GM19395 (cell line): ENCODE measurements around the gene CLASP1.
A peak's percentile ranks its signal among the peaks of the same experiment; 100 is the strongest.

Source experiments
- ATAC-seq: cut with Tn5 transposase; IDR thresholded peaks from one replicate; pipeline ENCODE4 v1.9.1; 2021; ENCODE audit warnings: mild to moderate bottlenecking, moderate library complexity; ENCODE audit not compliant: unreplicated experiment

The CLASP1 gene

GRCh38 chr2:121513597-121514333 is 135.5 kb downstream of the CLASP1 start:
- ATAC-seq, result peak; percentile 57

GRCh38 chr2:121510857-121511256 is 138.4 kb downstream of the CLASP1 start:
- no peak for ATAC-seq

GRCh38 chr2:121506621-121507020 is 142.6 kb downstream of the CLASP1 start:
- no peak for ATAC-seq

- ATAC-seq, result no peak
Observed at GRCh38 chr2:121505986-121506586, 143.2 kb downstream of the CLASP1 start.

GRCh38 chr2:121505005-121505404 is 144.3 kb downstream of the CLASP1 start:
- no peak for ATAC-seq

- ATAC-seq, result no peak
Observed at GRCh38 chr2:121504316-121504715, 144.9 kb downstream of the CLASP1 start.

GRCh38 chr2:121502781-121503180 is 146.5 kb downstream of the CLASP1 start:
- no peak for ATAC-seq

- no peak for ATAC-seq
Observed at GRCh38 chr2:121502246-121502645, 147.0 kb downstream of the CLASP1 start.

- ATAC-seq, result no peak
Observed at GRCh38 chr2:121501554-121501953, 147.7 kb downstream of the CLASP1 start.

GRCh38 chr2:121501031-121501430 is 148.2 kb downstream of the CLASP1 start:
- ATAC-seq, result no peak

- no peak for ATAC-seq
Observed at GRCh38 chr2:121498731-121499130, 150.5 kb downstream of the CLASP1 start.

- ATAC-seq, result no peak
Observed at GRCh38 chr2:121492409-121492808, 156.9 kb downstream of the CLASP1 start.

GRCh38 chr2:121491518-121491917 is 157.7 kb downstream of the CLASP1 start:
- ATAC-seq, result no peak

- ATAC-seq, result no peak
Observed at GRCh38 chr2:121490584-121491133, 158.6 kb downstream of the CLASP1 start.

GRCh38 chr2:121489911-121490583 is 159.2 kb downstream of the CLASP1 start:
- ATAC-seq, result no peak

- ATAC-seq, result no peak
Observed at GRCh38 chr2:121489284-121489683, 160.0 kb downstream of the CLASP1 start.

GRCh38 chr2:121486191-121486790 is 163.0 kb downstream of the CLASP1 start:
- no peak for ATAC-seq

- ATAC-seq, result no peak
Observed at GRCh38 chr2:121485039-121485438, 164.2 kb downstream of the CLASP1 start.

GRCh38 chr2:121483846-121484245 is 165.4 kb downstream of the CLASP1 start:
- ATAC-seq, result no peak

GRCh38 chr2:121483021-121483420 is 166.2 kb downstream of the CLASP1 start:
- no peak for ATAC-seq

GRCh38 chr2:121480826-121481225 is 168.4 kb downstream of the CLASP1 start:
- no peak for ATAC-seq
